GM12878 (cell line): ENCODE measurements around the gene EXOSC6. TPM values are rescaled to one million over a fixed set of nuclear protein-coding genes. Genes with fewer than 3 reads are reported as not detected.
A peak's percentile ranks its signal among the peaks of the same experiment; 100 is the strongest.
"Not testable (repeated sequence)": the region's sequence is repeated elsewhere in the genome, so short reads cannot be mapped to it uniquely, and the experiment has no call there.

Source experiments
- ATAC-seq: fragments of 200-7000 bp; cut with Tn5 transposase; 3 replicates; pipeline ENCODE4 v1.9.1; 2020; ENCODE audit warnings: mild to moderate bottlenecking, moderate library complexity
- BruUV-seq: library from RNA; stranded (reverse); fragments of 400-500 nt; replicated peaks from 2 replicates; lab custom pipeline; 2021; lab: Mats Ljungman, UMichigan
- CTCF ChIA-PET: fragments of 300-600 bp; sonication (Branson Sonifier 250); formaldehyde crosslinking; extraction: SDS; loops from one replicate; lab custom pipeline; 2021; ENCODE audit warnings: inconsistent platforms; lab: Yijun Ruan, JAX
- POLR2A ChIA-PET: fragments of 350-600 bp; formaldehyde crosslinking; extraction: SDS; loops from one replicate; lab custom pipeline; 2021; ENCODE audit warnings: inconsistent platforms; lab: Charles Lee
- RAD21 ChIA-PET: fragments of 300-600 bp; sonication (Branson Sonifier 250); formaldehyde crosslinking; loops from one replicate; lab custom pipeline; 2023; ENCODE audit warnings: antibody characterized with exemption; ENCODE audit not compliant: unreplicated experiment; lab: Charles Lee
- SMC1A ChIA-PET: fragments of 300-600 bp; sonication (Branson Sonifier 250); formaldehyde crosslinking; loops from one replicate; lab custom pipeline; 2023; ENCODE audit not compliant: unreplicated experiment, uncharacterized antibody; lab: Charles Lee
- DNase-seq: peaks from one replicate; pipeline ENCODE4 v3.0.0-alpha.2; 2011; ENCODE audit warnings: low read depth, low spot score
- FAIRE-seq: peaks from 3 replicates; lab custom pipeline; 2011; peaks lifted over from hg19 to GRCh38; lab: Jason Lieb, UNC
- H2AFZ ChIP-seq: 2 replicates; pipeline ENCODE4 v1.6.0; 2011; ENCODE audit warnings: low read depth, low read length, control low read depth; ENCODE audit not compliant: control insufficient read depth
- H3K27ac ChIP-seq: 2 replicates; pipeline ENCODE4 v1.5.1; 2011; ENCODE audit warnings: control low read depth; ENCODE audit not compliant: control insufficient read depth, insufficient read depth
- H3K27me3 ChIP-seq, 2 experiments: replicated peaks in 1 of 2; 2 replicates each; pipeline versions ENCODE4 v1.6.0 to v1.6.1; 2011; ENCODE audit warnings: low read length in 1 of 2; ENCODE audit not compliant: control insufficient read depth in 2 of 2, insufficient read depth in 2 of 2
- H3K36me3 ChIP-seq, 2 experiments: 2 replicates each; pipeline ENCODE4 v1.5.1; 2011; ENCODE audit warnings: low read length in 1 of 2; ENCODE audit not compliant: control insufficient read depth in 2 of 2, insufficient read depth in 2 of 2
- H3K4me1 ChIP-seq: 2 replicates; pipeline ENCODE4 v1.6.1; 2011; ENCODE audit warnings: mild to moderate bottlenecking, low read length, moderate library complexity, mixed read lengths; ENCODE audit not compliant: control insufficient read depth, insufficient read depth
- H3K4me2 ChIP-seq: 2 replicates; pipeline ENCODE4 v1.6.0; 2011; ENCODE audit warnings: control low read depth; ENCODE audit not compliant: control insufficient read depth, insufficient read depth
- H3K4me3 ChIP-seq: fragments of 200-600 bp; sonication (generic); 2 replicates; pipeline ENCODE4 v1.5.1; 2016
- H3K79me2 ChIP-seq: 2 replicates; pipeline ENCODE4 v1.6.0; 2011; ENCODE audit warnings: low read length; ENCODE audit not compliant: control insufficient read depth, insufficient read depth
- H3K9ac ChIP-seq: 2 replicates; pipeline ENCODE4 v1.8.0; 2011; ENCODE audit warnings: low read length, control low read depth, mixed read lengths; ENCODE audit not compliant: control insufficient read depth, insufficient read depth
- H3K9me3 ChIP-seq: replicated peaks from 3 replicates; pipeline ENCODE4 v1.5.1; 2011; ENCODE audit warnings: mild to moderate bottlenecking, low read length; ENCODE audit not compliant: control insufficient read depth, insufficient read depth
- H4K20me1 ChIP-seq: 2 replicates; pipeline ENCODE4 v1.6.0; 2011; ENCODE audit not compliant: control insufficient read depth, insufficient read depth
- RAD21 ChIP-seq: IDR thresholded peaks from 2 replicates; pipeline ENCODE4 v1.6.1; 2011; ENCODE audit warnings: mild to moderate bottlenecking, low read depth, low read length, moderate library complexity; ENCODE audit not compliant: insufficient read depth
- RB1 ChIP-seq: fragments of 450-650 bp; formaldehyde crosslinking; IDR thresholded peaks from 2 replicates; pipeline ENCODE4 v1.6.1; 2017; ENCODE audit warnings: mild to moderate bottlenecking, borderline replicate concordance
- WGBS: methylation state at CpG from one replicate; pipeline ENCODE4 v1.1.6; 2016; ENCODE audit warnings: low lambda C conversion rate; ENCODE audit not compliant: insufficient replicate concordance, insufficient coverage; ENCODE audit errors: missing lambda C conversion rate; 5-methylcytosine and 5-hydroxymethylcytosine counted together
- in situ Hi-C: fragments of 300-500 bp; cut with MboI; formaldehyde crosslinking; loops from 9 replicates; pipeline ENCODE4 v1.14.3; 2018; ENCODE audit warnings: mixed read lengths
- intact Hi-C: fragments of 100-400 bp; cut with micrococcal nuclease; formaldehyde crosslinking; loops from one replicate; pipeline ENCODE4 v1.14.2; 2022; ENCODE audit not compliant: unreplicated experiment
- polyA plus RNA-seq, 11 experiments: library from polyadenylated mRNA; depleted of rRNA in 4 of 11; unstranded in 6 of 11; stranded (reverse) in 5 of 11; fragments of >200 nt; fragmentation: Nextera tagmentation in 4 of 11; fragmentation: Illumina TruSeq in 1 of 11; extraction: Ambion mirVana in 4 of 11; extraction: Trizol in 1 of 11; gene quantifications; 1 replicate in 1 of 11; 2 replicates in 10 of 11; pipeline versions ENCODE4 v1.2.1 to v1.2.3, GENCODE V29; 2011 to 2016; ENCODE audit warnings: inconsistent platforms in 2 of 11, missing spikeins in 2 of 11, low read depth in 1 of 11
- total RNA-seq, 4 experiments: library from RNA; depleted of rRNA in 3 of 4; stranded (reverse); fragments of >200 nt in 3 of 4; fragmentation: Illumina TruSeq in 1 of 4; extraction: Trizol in 1 of 4; gene quantifications; 2 replicates each; pipeline versions ENCODE4 v1.2.1 to v1.2.3, GENCODE V29; 2013 to 2021
- TF ChIP-seq, protein P1 (sequence below): fragments of 450-650 bp; IDR thresholded peaks from 2 replicates; pipeline ENCODE4 v1.6.1; 2017; ENCODE audit warnings: mild to moderate bottlenecking, low read depth, inconsistent platforms; ENCODE audit not compliant: poor library complexity, severe bottlenecking

Gene EXOSC6
- total and polyA plus RNA-seq, 10 of the 15 experiments (the other 5 are each of a cell fraction or from before 2014, with no cell fraction given): 8.2 to 27.5 (median 14.5) TPM

DNA sequence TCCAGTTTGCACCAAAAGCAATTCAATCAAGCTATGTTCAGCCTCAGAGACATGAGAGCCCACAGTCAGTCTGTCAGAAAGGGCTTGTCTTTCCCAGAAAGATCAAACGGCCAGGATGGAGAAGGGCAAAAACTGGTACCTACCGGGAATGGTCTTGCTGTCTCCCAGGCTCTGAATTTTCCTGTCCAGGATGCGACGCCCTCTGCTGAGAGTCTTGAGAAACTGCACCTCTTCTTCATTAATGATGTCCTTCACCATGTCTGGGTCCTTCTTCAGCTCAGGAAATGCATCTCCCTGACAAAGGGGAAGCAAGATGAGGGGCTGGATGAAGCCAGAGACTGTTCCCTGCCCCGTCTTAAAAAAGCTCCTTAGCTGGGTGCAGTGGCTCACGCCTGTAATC, 15.8 kb upstream of the EXOSC6 start (continued):
- TF ChIP-seq, protein P1, sequence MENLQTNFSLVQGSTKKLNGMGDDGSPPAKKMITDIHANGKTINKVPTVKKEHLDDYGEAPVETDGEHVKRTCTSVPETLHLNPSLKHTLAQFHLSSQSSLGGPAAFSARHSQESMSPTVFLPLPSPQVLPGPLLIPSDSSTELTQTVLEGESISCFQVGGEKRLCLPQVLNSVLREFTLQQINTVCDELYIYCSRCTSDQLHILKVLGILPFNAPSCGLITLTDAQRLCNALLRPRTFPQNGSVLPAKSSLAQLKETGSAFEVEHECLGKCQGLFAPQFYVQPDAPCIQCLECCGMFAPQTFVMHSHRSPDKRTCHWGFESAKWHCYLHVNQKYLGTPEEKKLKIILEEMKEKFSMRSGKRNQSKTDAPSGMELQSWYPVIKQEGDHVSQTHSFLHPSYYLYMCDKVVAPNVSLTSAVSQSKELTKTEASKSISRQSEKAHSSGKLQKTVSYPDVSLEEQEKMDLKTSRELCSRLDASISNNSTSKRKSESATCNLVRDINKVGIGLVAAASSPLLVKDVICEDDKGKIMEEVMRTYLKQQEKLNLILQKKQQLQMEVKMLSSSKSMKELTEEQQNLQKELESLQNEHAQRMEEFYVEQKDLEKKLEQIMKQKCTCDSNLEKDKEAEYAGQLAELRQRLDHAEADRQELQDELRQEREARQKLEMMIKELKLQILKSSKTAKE: no peak
- TF ChIP-seq RB1 (no peak), RAD21 (peak; percentile 38; the same call in 1 of the 2 replicates)
- TF ChIP-seq, all 136 proteins: peak for 3

DNA sequence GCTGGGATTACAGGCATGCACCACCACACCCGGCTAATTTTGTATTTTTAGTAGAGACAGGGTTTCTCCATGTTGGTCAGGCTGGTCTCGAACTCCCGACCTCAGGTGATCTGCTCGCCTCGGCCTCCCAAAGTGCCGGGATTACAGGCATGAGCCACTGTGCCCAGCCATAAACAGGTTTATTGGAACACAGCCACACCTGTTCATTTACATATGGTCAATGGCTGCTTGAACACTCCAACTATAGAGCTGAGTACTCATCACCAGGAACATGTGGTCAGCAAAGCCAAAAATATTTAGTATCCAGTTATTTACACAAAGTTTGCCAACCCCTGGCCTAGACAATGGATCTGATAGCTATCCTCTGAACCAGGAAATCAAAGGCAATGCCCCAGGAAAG, 8.2 kb upstream of the EXOSC6 start:
- FAIRE-seq: not testable (repeated sequence)

More for the DNA sequence above, 8.2 kb upstream of the EXOSC6 start:
- H3K4me3 ChIP-seq, H3K27me3 ChIP-seq, DNase-seq, H3K79me2 ChIP-seq, H3K27ac ChIP-seq, H3K9me3 ChIP-seq, RAD21 ChIA-PET, ATAC-seq, H3K4me1 ChIP-seq, H2AFZ ChIP-seq, H3K4me2 ChIP-seq, SMC1A ChIA-PET, H4K20me1 ChIP-seq, BruUV-seq, POLR2A ChIA-PET, H3K9ac ChIP-seq, in situ Hi-C loops: not testable (repeated sequence)
- H3K36me3 ChIP-seq: peaks cover 25 to 43% of the 10 kb centered on the region in 2 experiments
- CTCF ChIA-PET: interaction anchor here (1.5 kb wide), 1 partner anchor 8 kb away, joined by 5 read pairs; the partner anchor contains the start of gene EXOSC6
- intact Hi-C loops: loop anchor here (10.0 kb wide), 1 partner anchor 95 kb away; no protein-coding TSS in a partner anchor
- WGBS: 97% methylated on average over 4 of the region's 6 CpGs
